ENCODE data around the gene BAHCC1.

The BAHCC1 gene

DNA sequence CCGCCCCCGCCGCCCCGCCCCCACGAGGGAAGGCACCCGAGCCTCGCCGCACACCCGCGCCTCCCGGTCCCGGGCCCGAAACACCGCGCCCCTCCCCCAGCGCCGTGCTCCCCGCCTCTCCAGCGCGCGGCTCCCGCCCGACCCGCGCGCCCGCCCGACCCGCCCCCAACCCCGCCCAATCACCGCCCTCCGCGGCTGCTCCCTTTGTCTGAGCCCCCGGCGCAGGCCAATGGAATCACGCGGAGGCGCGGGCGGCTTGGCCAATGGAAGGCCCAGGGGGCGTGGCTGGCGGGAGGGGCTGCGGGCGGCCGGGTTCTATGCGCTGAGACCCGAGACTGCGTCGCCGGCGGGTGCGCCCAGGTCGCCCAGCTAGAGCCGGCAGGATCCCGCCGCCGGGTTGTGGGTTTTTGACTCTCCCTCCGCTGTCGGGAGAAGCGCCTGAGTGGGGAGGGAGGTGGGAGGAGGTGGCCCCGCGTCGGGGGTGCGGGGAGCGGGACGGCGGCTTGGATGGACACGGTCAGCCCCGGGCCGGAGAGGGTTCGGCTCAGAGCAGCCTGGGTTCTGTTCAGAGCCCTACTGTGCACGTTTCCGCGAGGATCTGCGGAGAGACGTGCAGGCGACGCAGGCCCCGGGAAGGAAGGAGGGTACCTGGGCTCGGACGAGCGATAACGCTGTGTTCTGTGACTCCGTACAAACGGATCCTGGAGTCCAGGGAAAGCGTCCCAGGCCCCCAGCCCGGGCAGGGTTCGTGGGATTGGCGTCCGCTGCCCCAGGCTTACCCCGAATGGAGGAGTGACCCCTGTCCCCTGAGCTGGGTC lies 49.0 kb upstream of the BAHCC1 start (continued):
- TF ChIP-seq, protein P1, sequence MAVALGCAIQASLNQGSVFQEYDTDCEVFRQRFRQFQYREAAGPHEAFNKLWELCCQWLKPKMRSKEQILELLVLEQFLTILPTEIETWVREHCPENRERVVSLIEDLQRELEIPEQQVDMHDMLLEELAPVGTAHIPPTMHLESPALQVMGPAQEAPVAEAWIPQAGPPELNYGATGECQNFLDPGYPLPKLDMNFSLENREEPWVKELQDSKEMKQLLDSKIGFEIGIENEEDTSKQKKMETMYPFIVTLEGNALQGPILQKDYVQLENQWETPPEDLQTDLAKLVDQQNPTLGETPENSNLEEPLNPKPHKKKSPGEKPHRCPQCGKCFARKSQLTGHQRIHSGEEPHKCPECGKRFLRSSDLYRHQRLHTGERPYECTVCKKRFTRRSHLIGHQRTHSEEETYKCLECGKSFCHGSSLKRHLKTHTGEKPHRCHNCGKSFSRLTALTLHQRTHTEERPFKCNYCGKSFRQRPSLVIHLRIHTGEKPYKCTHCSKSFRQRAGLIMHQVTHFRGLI (tag by site-specific recombination; IDR thresholded peaks at IDR 0.05): no peak
- TF ChIP-seq ZNF555 (tag by site-specific recombination; conservative IDR thresholded peaks at IDR 0.05) (no peak), ZBTB8A (tag by site-specific recombination; IDR thresholded peaks at IDR 0.05) (peak; percentile 94), ZNF560 (tag by site-specific recombination; IDR thresholded peaks at IDR 0.05; ENCODE audit: borderline replicate concordance) (no peak), ZBTB21 (tag by site-specific recombination; IDR thresholded peaks at IDR 0.05) (no peak), ZNF701 (tag by site-specific recombination; IDR thresholded peaks at IDR 0.05) (no peak), KLF9 (tag by site-specific recombination; IDR thresholded peaks at IDR 0.05; ENCODE audit: low read depth) (peak; percentile 87), ZNF37A (tag by site-specific recombination; IDR thresholded peaks at IDR 0.05) (no peak), ZNF341 (tag by site-specific recombination; IDR thresholded peaks at IDR 0.05; ENCODE audit: low read depth) (peak; percentile 17; the same call in 1 of the 2 replicates), ZNF2 (tag by site-specific recombination; IDR thresholded peaks at IDR 0.05) (no peak; the same call in 1 of the 2 replicates), GLI2 (tag by site-specific recombination; IDR thresholded peaks at IDR 0.05; ENCODE audit: borderline replicate concordance, low read depth) (no peak), ZNF623 (tag by site-specific recombination; IDR thresholded peaks at IDR 0.05) (no peak), ZNF112 (tag by site-specific recombination; IDR thresholded peaks at IDR 0.05) (no peak), ZBTB1 (tag by site-specific recombination; IDR thresholded peaks at IDR 0.05) (no peak), ZFHX2 (tag by site-specific recombination; conservative IDR thresholded peaks at IDR 0.05) (peak; percentile 26; the same call in 1 of the 2 replicates), ZSCAN16 (tag by site-specific recombination; IDR thresholded peaks at IDR 0.05) (no peak), BCL11B (tag by site-specific recombination; IDR thresholded peaks at IDR 0.05; ENCODE audit: low read depth) (peak; percentile 50), ZNF792 (tag by site-specific recombination; IDR thresholded peaks at IDR 0.05) (no peak), ZNF354C (tag by site-specific recombination; IDR thresholded peaks at IDR 0.05; ENCODE audit: borderline replicate concordance, low read depth) (no peak), ZNF433 (tag by site-specific recombination; IDR thresholded peaks at IDR 0.05; ENCODE audit: low read depth) (no peak), ZNF768 (tag by site-specific recombination; IDR thresholded peaks at IDR 0.05) (peak; percentile 45; the same call in 1 of the 2 replicates), ZNF114 (tag by site-specific recombination; IDR thresholded peaks at IDR 0.05) (no peak)
- TF ChIP-seq, protein P2, sequence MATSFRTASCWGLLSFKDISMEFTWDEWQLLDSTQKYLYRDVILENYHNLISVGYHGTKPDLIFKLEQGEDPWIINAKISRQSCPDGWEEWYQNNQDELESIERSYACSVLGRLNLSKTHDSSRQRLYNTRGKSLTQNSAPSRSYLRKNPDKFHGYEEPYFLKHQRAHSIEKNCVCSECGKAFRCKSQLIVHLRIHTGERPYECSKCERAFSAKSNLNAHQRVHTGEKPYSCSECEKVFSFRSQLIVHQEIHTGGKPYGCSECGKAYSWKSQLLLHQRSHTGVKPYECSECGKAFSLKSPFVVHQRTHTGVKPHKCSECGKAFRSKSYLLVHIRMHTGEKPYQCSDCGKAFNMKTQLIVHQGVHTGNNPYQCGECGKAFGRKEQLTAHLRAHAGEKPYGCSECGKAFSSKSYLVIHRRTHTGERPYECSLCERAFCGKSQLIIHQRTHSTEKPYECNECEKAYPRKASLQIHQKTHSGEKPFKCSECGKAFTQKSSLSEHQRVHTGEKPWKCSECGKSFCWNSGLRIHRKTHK (tag by site-specific recombination; IDR thresholded peaks at IDR 0.05): no peak
- TF ChIP-seq, protein P3, sequence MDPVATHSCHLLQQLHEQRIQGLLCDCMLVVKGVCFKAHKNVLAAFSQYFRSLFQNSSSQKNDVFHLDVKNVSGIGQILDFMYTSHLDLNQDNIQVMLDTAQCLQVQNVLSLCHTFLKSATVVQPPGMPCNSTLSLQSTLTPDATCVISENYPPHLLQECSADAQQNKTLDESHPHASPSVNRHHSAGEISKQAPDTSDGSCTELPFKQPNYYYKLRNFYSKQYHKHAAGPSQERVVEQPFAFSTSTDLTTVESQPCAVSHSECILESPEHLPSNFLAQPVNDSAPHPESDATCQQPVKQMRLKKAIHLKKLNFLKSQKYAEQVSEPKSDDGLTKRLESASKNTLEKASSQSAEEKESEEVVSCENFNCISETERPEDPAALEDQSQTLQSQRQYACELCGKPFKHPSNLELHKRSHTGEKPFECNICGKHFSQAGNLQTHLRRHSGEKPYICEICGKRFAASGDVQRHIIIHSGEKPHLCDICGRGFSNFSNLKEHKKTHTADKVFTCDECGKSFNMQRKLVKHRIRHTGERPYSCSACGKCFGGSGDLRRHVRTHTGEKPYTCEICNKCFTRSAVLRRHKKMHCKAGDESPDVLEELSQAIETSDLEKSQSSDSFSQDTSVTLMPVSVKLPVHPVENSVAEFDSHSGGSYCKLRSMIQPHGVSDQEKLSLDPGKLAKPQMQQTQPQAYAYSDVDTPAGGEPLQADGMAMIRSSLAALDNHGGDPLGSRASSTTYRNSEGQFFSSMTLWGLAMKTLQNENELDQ (tag by site-specific recombination; IDR thresholded peaks at IDR 0.05; ENCODE audit: low read depth): no peak
- TF ChIP-seq, protein P4, sequence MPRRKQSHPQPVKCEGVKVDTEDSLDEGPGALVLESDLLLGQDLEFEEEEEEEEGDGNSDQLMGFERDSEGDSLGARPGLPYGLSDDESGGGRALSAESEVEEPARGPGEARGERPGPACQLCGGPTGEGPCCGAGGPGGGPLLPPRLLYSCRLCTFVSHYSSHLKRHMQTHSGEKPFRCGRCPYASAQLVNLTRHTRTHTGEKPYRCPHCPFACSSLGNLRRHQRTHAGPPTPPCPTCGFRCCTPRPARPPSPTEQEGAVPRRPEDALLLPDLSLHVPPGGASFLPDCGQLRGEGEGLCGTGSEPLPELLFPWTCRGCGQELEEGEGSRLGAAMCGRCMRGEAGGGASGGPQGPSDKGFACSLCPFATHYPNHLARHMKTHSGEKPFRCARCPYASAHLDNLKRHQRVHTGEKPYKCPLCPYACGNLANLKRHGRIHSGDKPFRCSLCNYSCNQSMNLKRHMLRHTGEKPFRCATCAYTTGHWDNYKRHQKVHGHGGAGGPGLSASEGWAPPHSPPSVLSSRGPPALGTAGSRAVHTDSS (tag by site-specific recombination; IDR thresholded peaks at IDR 0.05): no peak
- TF ChIP-seq, protein P5, sequence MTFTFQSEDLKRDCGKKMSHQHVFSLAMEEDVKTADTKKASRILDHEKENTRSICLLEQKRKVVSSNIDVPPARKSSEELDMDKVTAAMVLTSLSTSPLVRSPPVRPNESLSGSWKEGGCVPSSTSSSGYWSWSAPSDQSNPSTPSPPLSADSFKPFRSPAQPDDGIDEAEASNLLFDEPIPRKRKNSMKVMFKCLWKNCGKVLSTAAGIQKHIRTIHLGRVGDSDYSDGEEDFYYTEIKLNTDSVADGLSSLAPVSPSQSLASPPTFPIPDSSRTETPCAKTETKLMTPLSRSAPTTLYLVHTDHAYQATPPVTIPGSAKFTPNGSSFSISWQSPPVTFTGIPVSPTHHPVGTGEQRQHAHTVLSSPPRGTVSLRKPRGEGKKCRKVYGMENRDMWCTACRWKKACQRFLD (tag by site-specific recombination; IDR thresholded peaks at IDR 0.05): no peak
- TF ChIP-seq, protein P6, sequence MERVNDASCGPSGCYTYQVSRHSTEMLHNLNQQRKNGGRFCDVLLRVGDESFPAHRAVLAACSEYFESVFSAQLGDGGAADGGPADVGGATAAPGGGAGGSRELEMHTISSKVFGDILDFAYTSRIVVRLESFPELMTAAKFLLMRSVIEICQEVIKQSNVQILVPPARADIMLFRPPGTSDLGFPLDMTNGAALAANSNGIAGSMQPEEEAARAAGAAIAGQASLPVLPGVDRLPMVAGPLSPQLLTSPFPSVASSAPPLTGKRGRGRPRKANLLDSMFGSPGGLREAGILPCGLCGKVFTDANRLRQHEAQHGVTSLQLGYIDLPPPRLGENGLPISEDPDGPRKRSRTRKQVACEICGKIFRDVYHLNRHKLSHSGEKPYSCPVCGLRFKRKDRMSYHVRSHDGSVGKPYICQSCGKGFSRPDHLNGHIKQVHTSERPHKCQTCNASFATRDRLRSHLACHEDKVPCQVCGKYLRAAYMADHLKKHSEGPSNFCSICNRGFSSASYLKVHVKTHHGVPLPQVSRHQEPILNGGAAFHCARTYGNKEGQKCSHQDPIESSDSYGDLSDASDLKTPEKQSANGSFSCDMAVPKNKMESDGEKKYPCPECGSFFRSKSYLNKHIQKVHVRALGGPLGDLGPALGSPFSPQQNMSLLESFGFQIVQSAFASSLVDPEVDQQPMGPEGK (tag by site-specific recombination; IDR thresholded peaks at IDR 0.05): peak; percentile 79
- TF ChIP-seq, protein P7, sequence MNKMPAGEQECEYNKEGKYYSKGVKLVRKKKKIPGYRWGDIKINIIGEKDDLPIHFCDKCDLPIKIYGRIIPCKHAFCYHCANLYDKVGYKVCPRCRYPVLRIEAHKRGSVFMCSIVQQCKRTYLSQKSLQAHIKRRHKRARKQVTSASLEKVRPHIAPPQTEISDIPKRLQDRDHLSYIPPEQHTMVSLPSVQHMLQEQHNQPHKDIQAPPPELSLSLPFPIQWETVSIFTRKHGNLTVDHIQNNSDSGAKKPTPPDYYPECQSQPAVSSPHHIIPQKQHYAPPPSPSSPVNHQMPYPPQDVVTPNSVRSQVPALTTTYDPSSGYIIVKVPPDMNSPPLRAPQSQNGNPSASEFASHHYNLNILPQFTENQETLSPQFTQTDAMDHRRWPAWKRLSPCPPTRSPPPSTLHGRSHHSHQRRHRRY (tag by site-specific recombination; IDR thresholded peaks at IDR 0.05): no peak

Measured in HEK293 (cell line).